ENCODE data around the gene DYNLL2.

DNA sequence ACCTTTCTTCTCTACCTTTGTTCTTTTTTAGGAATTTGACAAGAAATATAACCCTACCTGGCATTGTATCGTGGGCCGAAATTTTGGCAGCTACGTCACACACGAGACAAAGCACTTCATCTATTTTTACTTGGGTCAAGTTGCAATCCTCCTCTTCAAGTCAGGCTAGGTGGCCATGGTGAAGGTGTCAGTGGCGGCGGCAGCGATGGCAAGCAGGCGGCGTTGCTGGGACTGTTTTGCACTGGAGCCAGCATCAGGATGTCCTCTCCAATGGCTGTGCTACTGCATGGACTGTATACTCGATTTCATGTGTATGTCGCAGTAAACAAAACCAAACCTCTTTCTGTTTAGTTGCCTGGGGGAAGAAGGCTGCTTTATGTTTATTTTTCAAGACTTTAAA is 5.9 kb downstream of the DYNLL2 start:
- TF ChIP-seq, protein P1, sequence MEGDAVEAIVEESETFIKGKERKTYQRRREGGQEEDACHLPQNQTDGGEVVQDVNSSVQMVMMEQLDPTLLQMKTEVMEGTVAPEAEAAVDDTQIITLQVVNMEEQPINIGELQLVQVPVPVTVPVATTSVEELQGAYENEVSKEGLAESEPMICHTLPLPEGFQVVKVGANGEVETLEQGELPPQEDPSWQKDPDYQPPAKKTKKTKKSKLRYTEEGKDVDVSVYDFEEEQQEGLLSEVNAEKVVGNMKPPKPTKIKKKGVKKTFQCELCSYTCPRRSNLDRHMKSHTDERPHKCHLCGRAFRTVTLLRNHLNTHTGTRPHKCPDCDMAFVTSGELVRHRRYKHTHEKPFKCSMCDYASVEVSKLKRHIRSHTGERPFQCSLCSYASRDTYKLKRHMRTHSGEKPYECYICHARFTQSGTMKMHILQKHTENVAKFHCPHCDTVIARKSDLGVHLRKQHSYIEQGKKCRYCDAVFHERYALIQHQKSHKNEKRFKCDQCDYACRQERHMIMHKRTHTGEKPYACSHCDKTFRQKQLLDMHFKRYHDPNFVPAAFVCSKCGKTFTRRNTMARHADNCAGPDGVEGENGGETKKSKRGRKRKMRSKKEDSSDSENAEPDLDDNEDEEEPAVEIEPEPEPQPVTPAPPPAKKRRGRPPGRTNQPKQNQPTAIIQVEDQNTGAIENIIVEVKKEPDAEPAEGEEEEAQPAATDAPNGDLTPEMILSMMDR (optimal IDR thresholded peaks at IDR 0.05 in 1 of 3, IDR thresholded peaks at IDR 0.05 in 1 of 3, conservative IDR thresholded peaks at IDR 0.05 in 1 of 3; ENCODE audit: extremely low read depth in 1 of 3, insufficient read depth in 2 of 3, low read length in 3 of 3): no peak
- TF ChIP-seq EZH2 (IDR thresholded peaks at IDR 0.05; ENCODE audit: low read length): no peak

Data from keratinocyte (primary cell).